ENCODE measurements around the gene PPY.

DNA sequence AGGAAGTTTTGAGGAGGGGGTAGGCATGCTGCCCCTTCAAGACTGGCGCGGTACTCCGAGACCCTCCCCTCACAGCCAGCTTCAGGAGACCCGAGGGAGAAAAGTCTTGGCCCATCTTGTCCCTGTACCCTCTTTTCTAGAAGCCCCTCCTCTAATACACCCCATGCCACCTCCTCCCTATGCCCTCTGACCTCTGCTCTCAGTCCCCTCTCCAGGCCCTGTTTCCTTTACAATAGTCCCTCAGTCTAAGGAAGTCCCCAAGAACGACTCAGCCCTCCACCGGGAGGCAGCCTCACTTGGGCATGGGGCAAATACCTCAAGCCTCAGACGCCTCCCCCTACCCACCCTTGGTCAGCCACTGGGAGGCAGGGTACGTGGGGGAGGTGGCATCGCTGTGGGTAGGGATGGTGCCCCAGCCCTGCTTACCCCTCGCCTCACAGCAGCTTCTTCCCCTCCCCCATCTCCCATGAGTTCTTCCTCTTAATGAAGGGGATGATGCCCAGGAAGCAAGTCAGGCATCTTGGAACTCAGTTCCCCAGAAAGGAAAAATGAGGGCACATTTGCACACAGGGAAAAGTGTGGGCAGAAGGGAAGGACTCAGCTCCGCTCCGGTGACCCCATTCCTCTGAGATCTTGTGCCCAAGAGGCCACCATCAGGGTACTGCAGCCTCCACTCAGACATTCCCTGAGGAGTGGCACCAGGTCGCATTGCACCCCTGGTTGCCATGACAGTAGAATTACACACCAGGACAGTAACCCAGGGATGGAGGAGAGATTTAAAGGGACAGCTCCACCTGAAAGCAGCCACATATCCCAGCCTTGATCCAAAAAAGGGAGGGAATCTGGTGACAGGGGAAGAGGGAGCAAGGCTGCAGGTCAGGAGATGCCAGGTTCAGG, 41.2 kb downstream of the PPY start:
- TF ChIP-seq, protein P1, sequence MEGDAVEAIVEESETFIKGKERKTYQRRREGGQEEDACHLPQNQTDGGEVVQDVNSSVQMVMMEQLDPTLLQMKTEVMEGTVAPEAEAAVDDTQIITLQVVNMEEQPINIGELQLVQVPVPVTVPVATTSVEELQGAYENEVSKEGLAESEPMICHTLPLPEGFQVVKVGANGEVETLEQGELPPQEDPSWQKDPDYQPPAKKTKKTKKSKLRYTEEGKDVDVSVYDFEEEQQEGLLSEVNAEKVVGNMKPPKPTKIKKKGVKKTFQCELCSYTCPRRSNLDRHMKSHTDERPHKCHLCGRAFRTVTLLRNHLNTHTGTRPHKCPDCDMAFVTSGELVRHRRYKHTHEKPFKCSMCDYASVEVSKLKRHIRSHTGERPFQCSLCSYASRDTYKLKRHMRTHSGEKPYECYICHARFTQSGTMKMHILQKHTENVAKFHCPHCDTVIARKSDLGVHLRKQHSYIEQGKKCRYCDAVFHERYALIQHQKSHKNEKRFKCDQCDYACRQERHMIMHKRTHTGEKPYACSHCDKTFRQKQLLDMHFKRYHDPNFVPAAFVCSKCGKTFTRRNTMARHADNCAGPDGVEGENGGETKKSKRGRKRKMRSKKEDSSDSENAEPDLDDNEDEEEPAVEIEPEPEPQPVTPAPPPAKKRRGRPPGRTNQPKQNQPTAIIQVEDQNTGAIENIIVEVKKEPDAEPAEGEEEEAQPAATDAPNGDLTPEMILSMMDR (IDR thresholded peaks at IDR 0.05 in 8 of 11, conservative IDR thresholded peaks at IDR 0.05 in 3 of 11): no peak
- TF ChIP-seq POLR2AphosphoS5 (IDR thresholded peaks at IDR 0.05) (no peak), POLR2A (IDR thresholded peaks at IDR 0.05) (no peak)
